Measurements from ENCODE around the gene KLHL6. TPM values are rescaled to one million over a fixed set of nuclear protein-coding genes. Genes with fewer than 3 reads are reported as not detected.
"Not testable (repeated sequence)": the region's sequence is repeated elsewhere in the genome, so short reads cannot be mapped to it uniquely, and the experiment has no call there.

KLHL6 gene
- total RNA-seq, 1 experiment from 2014 or later, result not detected

DNA sequence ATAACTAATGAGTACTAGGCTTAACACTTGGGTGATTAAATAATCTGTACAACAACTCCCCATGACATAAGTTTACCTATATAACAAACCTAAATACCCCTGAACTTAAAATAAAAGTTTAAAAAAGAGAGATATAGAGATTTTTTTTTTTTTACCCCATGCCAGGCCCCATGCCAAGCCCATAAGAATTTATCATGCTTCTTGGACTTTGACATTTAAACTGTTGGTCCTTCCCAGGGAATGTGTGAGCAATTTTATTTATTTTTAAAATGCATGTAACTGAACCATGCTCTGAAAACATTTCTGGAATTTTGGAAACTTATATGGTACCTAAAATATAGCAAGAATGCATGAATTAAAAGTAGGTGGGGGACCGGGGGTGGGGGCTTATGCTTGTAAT, 26.3 kb downstream of the KLHL6 start:
- ChIA-PET POLR2A (ENCODE audit: low non-redundant PET) (no interaction called here), CTCF (no interaction called here)
- no peak overlapping the region for H3K27ac ChIP-seq (ENCODE audit: low read depth, low read length, poor library complexity, severe bottlenecking)
- TF ChIP-seq, protein P1, sequence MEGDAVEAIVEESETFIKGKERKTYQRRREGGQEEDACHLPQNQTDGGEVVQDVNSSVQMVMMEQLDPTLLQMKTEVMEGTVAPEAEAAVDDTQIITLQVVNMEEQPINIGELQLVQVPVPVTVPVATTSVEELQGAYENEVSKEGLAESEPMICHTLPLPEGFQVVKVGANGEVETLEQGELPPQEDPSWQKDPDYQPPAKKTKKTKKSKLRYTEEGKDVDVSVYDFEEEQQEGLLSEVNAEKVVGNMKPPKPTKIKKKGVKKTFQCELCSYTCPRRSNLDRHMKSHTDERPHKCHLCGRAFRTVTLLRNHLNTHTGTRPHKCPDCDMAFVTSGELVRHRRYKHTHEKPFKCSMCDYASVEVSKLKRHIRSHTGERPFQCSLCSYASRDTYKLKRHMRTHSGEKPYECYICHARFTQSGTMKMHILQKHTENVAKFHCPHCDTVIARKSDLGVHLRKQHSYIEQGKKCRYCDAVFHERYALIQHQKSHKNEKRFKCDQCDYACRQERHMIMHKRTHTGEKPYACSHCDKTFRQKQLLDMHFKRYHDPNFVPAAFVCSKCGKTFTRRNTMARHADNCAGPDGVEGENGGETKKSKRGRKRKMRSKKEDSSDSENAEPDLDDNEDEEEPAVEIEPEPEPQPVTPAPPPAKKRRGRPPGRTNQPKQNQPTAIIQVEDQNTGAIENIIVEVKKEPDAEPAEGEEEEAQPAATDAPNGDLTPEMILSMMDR (conservative IDR thresholded peaks at IDR 0.05; ENCODE audit: low read depth, low read length), result no peak
- TF ChIP-seq EZH2 (IDR thresholded peaks at IDR 0.05; ENCODE audit: borderline replicate concordance, low read depth, low read length, poor library complexity, severe bottlenecking), result no peak
- H3K9me3 ChIP-seq (ENCODE audit: low read depth, low read length, poor library complexity, severe bottlenecking), result no peaks in the 10 kb centered on the region
- intact Hi-C loops (cut with micrococcal nuclease; ENCODE audit: unreplicated experiment), result no loop called here
- DNase-seq (ENCODE audit: low spot score), result no peak
- H3K36me3 ChIP-seq (ENCODE audit: insufficient read depth, low read length, poor library complexity, severe bottlenecking), result no peaks in the 10 kb centered on the region
- no peak overlapping the region for H3K4me3 ChIP-seq (ENCODE audit: low read depth, low read length, poor library complexity, severe bottlenecking)
- peaks cover 15% of the 10 kb centered on the region for H3K27me3 ChIP-seq (replicated peaks; ENCODE audit: insufficient read depth, low read depth, low read length, poor library complexity)
- BruUV-seq (replicated peaks), result no TSS peak
- H3K4me1 ChIP-seq (ENCODE audit: insufficient read depth, low read length, poor library complexity, severe bottlenecking), result no peaks in the 10 kb centered on the region

DNA sequence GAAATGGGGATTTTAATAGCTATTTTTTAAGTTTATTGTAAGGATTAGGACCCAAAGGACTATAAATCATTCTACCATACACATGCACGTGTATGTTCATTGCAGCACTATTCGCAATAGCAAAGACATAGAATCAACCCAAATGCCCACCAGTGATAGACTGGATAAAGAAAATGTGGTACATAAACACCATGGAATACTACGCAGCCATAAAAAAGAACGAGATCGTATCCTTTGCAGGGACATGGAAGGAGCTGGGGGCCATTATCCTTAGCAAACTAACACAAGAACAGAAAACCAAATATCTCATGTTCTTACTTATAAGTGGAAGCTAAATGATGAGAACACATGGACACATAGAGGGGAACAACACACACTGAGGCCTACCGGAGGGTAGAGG, 26.7 kb downstream of the KLHL6 start:
- intact Hi-C loops (cut with micrococcal nuclease; ENCODE audit: unreplicated experiment); POLR2A ChIA-PET (ENCODE audit: low non-redundant PET): not testable (repeated sequence)

DNA sequence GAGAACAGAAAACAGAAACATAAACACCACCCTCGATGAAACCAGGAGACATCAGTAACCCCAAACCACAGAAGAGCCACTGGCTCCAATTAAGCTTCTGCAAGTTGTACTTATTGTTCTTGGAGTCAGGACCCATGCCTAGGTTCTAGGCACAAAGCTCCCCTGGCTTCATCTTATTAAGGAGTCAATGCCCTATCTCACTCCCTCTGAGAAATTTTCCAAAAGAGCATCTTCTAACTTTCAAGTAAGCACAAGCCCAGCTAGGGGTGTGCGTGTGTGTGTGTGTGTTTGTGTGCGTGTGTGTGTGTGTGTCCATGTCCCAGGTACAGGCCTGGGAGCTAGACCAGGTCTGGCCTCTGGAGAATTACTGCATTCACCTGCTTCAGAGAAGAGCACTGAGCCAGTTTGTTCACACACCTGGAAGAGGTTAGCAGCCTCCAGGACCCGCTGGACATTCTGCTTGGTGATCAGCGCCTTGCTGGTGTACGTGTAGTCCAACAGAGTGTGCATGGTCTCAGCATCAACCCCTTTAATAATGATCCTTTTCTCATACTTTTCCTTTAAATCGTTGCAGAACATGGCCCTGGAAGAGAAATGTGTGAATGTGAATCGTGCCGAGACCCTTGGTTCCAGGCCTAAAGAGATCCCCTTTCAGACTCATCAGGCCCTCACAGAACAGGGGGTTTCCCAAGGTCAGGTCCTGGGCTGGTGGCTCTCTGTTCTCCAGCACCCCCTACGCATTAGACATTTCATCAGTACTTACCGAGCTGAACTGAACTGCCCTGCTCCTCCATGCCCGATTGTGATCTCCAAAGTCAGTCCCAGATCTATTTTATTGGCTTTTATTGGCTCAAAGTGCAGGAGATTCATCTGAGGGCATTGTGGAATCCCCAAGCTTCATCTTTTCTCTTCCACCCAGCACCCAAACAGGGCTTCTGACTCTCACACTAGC, 27.8 kb downstream of the KLHL6 start:
- Histone ChIP-seq H3K27ac (ENCODE audit: low read depth, low read length, poor library complexity, severe bottlenecking) (no peak overlapping the region), H3K4me3 (ENCODE audit: low read depth, low read length, poor library complexity, severe bottlenecking) (no peak overlapping the region), H3K9me3 (ENCODE audit: low read depth, low read length, poor library complexity, severe bottlenecking) (no peaks in the 10 kb centered on the region), H3K4me1 (ENCODE audit: insufficient read depth, low read length, poor library complexity, severe bottlenecking) (no peaks in the 10 kb centered on the region), H3K27me3 (replicated peaks; ENCODE audit: insufficient read depth, low read depth, low read length, poor library complexity) (peaks cover 9% of the 10 kb centered on the region), H3K36me3 (ENCODE audit: insufficient read depth, low read length, poor library complexity, severe bottlenecking) (no peaks in the 10 kb centered on the region)
- intact Hi-C loops (cut with micrococcal nuclease; ENCODE audit: unreplicated experiment), result no loop called here
- POLR2A ChIA-PET (ENCODE audit: low non-redundant PET), result interaction anchor here (0.6 kb wide), 1 partner anchor 1586 kb away, joined by 3 read pairs; no protein-coding TSS in a partner anchor
- no peak for TF ChIP-seq EZH2 (IDR thresholded peaks at IDR 0.05; ENCODE audit: borderline replicate concordance, low read depth, low read length, poor library complexity, severe bottlenecking)
- TF ChIP-seq, protein P1 (conservative IDR thresholded peaks at IDR 0.05; ENCODE audit: low read depth, low read length), result no peak
- CTCF ChIA-PET, result no interaction called here
- no peak for DNase-seq (ENCODE audit: low spot score)
- BruUV-seq (replicated peaks), result no TSS peak

More for the DNA sequence above, 26.7 kb downstream of the KLHL6 start:
- H3K36me3 ChIP-seq (ENCODE audit: insufficient read depth, low read length, poor library complexity, severe bottlenecking); H3K27ac ChIP-seq (ENCODE audit: low read depth, low read length, poor library complexity, severe bottlenecking); H3K9me3 ChIP-seq (ENCODE audit: low read depth, low read length, poor library complexity, severe bottlenecking); H3K4me1 ChIP-seq (ENCODE audit: insufficient read depth, low read length, poor library complexity, severe bottlenecking); CTCF ChIA-PET; DNase-seq (ENCODE audit: low spot score); BruUV-seq (replicated peaks); H3K4me3 ChIP-seq (ENCODE audit: low read depth, low read length, poor library complexity, severe bottlenecking): not testable (repeated sequence)
- H3K27me3 ChIP-seq (replicated peaks; ENCODE audit: insufficient read depth, low read depth, low read length, poor library complexity), result peaks cover 15% of the 10 kb centered on the region

Data from A673 (cell line).